Stimulated activated CD8-positive, alpha-beta memory T cell treated with anti-CD3 and anti-CD28 coated beads, Interleukin-15, amount 100 ng/mL, for 24 hours (primary cell): Measurements from ENCODE around the gene VSIG8.

Experiments used
- DNase-seq: peaks from one replicate; pipeline ENCODE4 v3.0.0-alpha.2; 2020; ENCODE audit warnings: low read depth

VSIG8 gene

DNA sequence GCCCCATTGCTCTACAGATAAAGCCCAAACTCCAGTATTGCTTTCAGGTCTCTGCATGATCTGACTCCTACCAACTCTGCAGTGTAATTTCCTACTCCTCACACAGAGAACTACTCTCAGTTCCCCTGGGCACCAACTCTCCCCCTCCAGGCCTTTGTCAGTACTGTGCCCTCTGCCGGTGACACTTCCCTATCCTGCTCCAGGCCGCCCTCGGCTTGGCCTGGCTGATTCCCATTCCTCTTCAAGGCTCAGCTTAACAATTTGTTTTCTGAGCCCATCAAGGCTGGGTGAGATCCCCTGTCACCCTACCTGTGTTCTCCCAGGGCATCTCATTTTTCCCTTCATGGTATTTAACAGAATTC is 33.2 kb downstream of the VSIG8 start:
- DNase-seq: no peak

DNA sequence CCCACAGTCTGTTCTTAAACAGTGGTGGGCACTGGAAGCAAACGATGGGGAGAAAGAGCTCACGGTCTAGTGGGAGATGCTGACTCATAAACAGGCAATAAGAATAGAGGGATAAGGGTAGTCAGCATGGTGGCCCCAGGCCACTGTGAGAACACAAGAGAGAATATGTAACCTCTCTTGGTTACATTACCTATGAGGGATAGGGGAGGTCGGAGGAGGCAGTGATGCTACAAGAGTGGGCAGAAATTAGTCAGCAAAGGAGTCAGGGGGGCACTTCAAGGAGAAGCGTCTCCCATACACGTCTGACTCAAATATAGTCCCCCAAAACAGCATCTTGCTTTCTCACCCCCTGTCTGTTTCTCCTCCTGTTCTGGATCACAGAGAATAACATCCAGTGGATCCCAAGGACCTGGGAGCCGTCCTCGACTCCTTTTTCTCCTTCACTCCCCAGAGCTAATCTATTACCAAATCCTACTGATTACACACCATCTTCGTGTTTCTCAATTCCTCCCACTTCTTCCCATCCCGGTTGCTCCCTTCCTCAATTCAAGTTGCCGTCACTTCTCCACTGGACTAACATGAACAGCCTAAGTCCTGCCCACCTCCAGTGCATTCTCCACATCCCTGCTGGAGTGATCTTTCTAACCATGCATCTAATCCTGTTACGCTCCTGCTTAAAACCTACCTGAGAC is 33.7 kb downstream of the VSIG8 start:
- no peak for DNase-seq

DNA sequence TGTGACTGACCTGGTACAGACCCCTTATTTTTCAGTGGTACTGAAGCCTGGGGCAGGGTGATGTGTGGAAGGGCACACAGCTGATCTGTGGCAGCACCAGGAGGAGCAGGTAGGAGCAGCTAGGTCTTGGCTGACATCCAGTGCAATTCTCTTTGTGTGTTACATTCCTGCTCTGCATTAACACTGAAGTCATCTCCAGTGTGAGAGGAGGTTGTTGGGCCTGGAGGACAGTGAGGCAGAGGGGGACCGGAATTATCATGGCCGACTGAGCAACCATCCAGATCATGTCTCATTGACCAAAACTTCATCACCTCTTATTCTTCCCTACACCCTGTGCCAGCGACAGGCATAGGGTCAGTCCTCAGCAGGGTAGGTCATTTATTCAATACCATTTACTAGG is 34.3 kb downstream of the VSIG8 start:
- DNase-seq: no peak

DNA sequence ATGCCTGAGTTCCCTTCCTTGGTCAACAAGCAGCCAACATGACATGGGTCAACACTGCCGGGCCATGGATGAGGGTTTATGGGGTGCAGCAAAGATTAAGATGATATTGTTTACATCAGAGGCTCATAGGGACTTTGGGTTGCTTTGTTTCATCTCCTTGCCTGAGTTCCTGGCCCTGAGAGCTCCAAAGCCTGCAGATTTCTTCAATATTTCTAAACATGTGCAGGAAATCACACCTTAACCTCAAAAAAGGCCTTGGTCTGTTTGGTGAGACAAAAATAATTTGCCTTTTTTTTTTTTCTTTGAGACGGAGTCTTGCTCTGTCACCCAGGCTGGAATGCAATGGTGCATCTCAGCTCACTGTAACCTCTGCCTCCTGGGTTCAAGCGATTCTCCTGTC is 34.9 kb downstream of the VSIG8 start:
- no peak for DNase-seq

DNA sequence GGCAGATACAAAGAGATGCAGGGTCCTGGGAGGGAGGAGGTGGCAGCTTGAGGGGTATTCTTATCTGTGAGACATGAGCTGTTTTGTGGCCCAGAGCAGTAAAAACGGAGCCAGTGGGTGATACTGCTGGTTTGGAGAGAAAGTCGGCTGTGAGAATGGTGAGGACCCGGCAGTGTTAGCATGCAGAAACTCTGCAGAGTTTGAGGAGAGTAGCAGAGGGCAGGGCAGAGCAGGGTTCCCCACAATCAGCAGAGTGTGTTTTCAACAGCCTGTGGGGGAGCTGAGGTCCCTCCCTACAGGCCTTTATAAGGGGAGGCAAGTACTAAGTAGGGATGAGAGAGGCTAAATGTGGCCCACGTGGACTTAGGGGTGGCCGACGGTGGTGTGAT is 35.4 kb downstream of the VSIG8 start:
- DNase-seq: no peak

DNA sequence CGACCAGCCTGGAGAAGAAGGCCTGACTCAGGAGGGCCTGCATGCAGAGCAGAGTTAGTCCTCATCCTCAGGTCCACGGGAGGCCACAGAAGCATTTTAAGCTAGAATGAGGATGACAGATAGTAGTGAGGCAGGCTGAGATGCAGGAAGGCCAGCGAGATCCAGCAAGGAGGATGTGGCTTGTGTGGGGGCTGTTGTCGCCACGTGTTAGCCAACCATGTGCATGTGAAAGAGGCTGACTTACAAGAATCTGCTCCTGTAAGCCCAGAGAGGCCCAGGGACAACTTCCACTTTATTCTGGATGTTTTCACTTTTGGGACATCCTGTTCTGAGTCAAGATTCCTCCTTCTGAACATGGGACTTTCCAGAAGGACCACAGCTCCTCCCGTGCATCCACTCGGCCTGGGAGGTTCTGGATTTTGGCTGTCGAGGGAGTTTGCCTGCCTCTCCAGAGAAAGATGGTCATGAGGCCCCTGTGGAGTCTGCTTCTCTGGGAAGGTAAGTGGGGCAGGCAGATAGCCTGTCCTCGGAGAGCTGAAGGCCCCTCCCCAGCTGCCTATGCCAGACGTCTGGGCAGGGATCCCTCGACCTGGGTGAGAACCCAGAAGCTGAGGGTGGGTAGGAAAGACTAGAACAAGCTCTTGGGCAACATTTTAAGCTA is 35.9 kb downstream of the VSIG8 start, which contains the start of gene SLAMF8:
TSS of gene SLAMF8 (plus strand) at position 433 of the 661 bp plus-strand sequence. CDS start at position 459, 26 bp downstream.
- DNase-seq: no peak

DNA sequence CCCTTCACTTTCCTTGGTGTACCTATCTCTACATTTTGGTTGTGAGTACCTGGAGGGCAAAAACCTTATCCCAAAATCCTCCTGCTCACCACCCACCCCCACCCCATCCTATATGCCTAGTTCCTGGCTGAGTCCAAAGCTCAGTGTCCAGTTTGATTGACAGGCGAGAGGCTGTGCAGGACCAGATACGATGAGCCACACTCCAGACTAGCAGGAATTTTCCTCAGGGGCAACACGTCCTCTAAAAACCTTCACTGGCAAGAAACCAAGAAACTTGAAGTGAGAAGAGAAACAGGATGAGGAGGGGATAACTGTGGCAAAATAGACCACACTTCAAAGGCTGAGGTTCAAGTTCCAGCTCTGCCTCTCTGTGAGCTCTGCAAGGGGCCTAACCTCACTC is 36.9 kb downstream of the VSIG8 start:
- no peak for DNase-seq

DNA sequence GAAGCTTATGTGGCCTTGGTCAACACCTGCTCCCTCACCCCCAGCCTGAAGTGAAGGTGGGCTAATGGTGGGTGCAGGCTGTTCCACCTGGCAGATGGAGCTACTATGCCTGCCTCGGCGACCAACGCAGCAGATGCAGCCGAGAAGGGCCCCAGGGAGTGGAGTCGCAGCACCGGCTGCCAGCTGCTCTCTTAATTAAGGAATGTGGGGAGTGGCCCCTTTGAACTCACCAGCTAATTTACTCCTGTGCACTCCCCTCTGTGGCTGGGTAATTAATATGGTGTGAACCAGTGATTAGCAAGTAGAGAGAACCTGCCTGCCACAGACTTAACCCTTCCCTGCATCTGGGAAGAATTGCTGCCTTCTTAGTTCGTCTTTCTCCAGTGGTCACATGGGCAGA is 39.1 kb downstream of the VSIG8 start:
- no peak for DNase-seq

DNA sequence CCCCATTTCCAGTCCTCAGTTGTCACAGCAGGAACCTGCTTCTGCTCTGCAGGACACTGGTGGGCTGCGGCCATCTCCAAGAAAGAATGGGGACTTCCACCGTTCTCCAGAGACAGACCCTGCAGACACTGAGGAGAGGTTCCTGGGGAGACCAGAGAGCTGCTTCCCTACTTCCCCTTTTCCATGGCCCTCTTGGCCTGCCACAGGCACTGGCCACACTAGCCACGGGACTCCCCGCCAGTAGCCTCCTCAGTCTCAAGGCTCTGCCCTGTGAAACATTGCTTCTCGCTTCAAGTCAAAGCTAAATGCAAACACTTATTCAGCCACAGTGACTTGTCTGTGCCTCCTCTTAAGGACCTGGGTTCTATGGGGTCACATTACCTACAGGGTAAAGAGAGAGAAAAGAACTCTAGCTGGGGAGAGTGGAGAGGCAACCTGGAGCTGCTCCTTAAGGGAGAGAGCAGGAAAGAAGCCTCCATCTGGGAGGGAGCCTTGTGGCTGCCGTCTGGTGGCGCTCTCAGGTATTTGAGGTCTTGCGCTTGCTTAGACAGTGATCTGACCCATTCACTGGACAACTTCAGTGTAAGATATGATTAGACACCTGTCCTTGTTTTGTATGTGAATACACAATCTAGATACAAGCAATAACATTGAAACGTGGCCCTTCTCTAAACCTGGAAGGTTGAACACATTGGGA is 41.1 kb downstream of the VSIG8 start:
- DNase-seq: no peak

DNA sequence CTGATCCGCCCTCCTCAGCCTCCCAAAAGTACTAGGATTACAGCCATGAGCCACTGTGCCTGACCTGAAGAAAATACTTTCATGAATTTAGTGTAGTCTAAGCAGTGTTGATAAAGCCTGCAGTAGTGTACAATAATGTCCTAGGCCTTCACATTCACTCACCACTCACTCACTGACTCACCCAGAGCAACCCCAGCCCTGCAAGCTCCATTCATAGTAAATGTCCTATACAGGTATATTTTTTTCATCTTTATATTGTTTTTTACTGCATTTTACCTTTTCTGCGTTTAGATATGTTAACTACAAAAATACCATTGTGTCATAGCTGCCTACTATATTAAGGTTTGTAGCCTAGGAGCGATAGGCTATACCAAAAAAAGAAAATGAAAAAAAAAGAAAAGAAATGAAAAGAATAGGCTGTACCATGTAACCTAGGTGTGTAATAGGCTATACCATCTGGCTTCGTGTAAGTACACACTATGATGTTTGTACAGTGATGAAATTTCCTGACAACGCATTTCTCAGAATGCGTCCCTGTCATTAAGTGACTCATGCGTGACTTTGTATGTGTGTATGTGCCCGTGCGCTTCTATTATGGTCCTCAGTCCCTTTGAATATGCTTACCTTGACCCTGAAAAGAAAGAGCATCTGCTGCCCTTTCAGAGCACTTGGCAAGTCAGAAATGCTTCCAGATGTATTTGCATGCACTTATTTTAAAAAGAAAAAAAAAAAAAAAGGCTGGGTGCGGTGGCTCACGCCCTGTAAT is 45.0 kb downstream of the VSIG8 start:
- no peak for DNase-seq

DNA sequence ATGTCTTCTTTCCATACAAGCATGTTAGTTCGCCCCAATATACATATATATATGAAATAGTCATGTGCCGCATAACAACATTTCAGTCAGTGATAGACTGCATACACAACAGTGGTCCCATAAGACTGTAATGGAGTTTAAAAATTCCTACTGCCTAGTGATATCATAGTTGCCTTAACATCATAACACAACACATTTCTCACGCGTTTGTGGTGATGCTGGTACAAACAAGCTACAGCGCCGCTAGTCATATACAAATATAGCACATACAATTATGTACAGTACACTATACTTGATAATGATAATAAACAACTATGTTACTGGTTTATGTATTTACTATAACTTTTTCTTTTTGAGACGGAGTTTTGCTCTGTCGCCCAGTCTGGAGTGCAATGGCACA is 46.5 kb downstream of the VSIG8 start:
- DNase-seq: no peak

DNA sequence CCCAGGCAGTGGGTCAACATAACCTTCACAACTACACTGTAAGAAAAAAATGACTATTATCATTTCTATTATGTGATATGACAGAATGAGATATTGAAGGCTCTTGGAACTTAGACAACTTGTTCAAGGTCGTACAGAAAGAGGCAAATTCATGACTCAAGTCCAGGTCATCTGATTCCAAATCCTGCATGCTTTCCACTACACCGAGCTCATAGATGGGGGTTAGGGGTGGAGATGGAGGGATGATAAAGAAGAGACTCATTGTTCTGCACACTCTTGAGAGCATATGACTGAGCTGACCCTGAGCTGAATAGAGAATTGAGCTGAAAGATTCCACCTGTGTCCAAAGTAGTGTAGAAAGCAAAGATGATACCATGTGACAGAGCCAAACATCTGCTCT is 57.5 kb downstream of the VSIG8 start:
- no peak for DNase-seq
